Common myeloid progenitor, CD34-positive (primary cell): ENCODE data around the gene ARHGAP25.

Experiments used
- CTCF ChIA-PET: fragments of 350-600 bp; sonication (Branson Sonifier 250); formaldehyde crosslinking; loops from one replicate; lab custom pipeline; 2021; ENCODE audit warnings: antibody characterized with exemption; lab: Charles Lee
- POLR2A ChIA-PET: fragments of 350-600 bp; sonication (Branson Sonifier 250); formaldehyde crosslinking; loops from one replicate; lab custom pipeline; 2021; ENCODE audit warnings: antibody characterized with exemption; lab: Charles Lee
- DNase-seq, 3 donors: peaks; one replicate each; pipeline versions ENCODE4 v3.0.0 to v3.0.0-alpha.2; 2013
- H3K27ac ChIP-seq, 2 experiments: 1 replicate in 1 of 2; 2 replicates in 1 of 2; pipeline ENCODE4 v1.7.0; 2013; ENCODE audit warnings: inconsistent platforms in 2 of 2, low read length in 2 of 2, mild to moderate bottlenecking in 2 of 2, low read depth in 1 of 2, moderate library complexity in 1 of 2; ENCODE audit not compliant: severe bottlenecking in 2 of 2, insufficient read depth in 1 of 2, poor library complexity in 1 of 2
- H3K27me3 ChIP-seq, 5 experiments: replicated peaks in 2 of 5; 1 replicate in 3 of 5; 2 replicates in 2 of 5; pipeline versions ENCODE4 v1.6.1 to v1.7.0; 2013; ENCODE audit warnings: low read length in 4 of 5, mild to moderate bottlenecking in 2 of 5, moderate library complexity in 2 of 5, inconsistent platforms in 1 of 5; ENCODE audit not compliant: insufficient read depth in 5 of 5, control insufficient read depth in 4 of 5
- H3K36me3 ChIP-seq, 4 experiments: 1 replicate in 2 of 4; 2 replicates in 2 of 4; pipeline versions ENCODE4 v1.6.1 to v1.7.0; 2013; ENCODE audit warnings: low read length in 3 of 4, control low read depth in 1 of 4, mild to moderate bottlenecking in 1 of 4; ENCODE audit not compliant: control insufficient read depth in 4 of 4, insufficient read depth in 4 of 4
- H3K4me1 ChIP-seq, 4 experiments: 1 replicate in 3 of 4; 2 replicates in 1 of 4; pipeline versions ENCODE4 v1.6.1 to v1.7.1; 2013; ENCODE audit warnings: low read length in 3 of 4, mild to moderate bottlenecking in 3 of 4, control low read depth in 1 of 4, inconsistent platforms in 1 of 4, moderate library complexity in 1 of 4; ENCODE audit not compliant: control insufficient read depth in 4 of 4, insufficient read depth in 4 of 4; ENCODE audit errors: control extremely low read depth in 1 of 4
- H3K4me3 ChIP-seq, 7 experiments: 1 replicate in 4 of 7; 2 replicates in 3 of 7; pipeline versions ENCODE4 v1.5.1 to v1.7.0; 2013; ENCODE audit warnings: mild to moderate bottlenecking in 7 of 7, low read length in 6 of 7, moderate library complexity in 6 of 7, inconsistent platforms in 2 of 7, low read depth in 2 of 7, control low read depth in 1 of 7; ENCODE audit not compliant: insufficient read depth in 4 of 7, control insufficient read depth in 1 of 7; ENCODE audit errors: extremely low read depth in 1 of 7
- H3K9me3 ChIP-seq, 5 experiments: 1 replicate in 4 of 5; 2 replicates in 1 of 5; pipeline versions ENCODE4 v1.6.1 to v1.7.1; 2013; ENCODE audit warnings: low read length in 4 of 5, mild to moderate bottlenecking in 2 of 5, inconsistent platforms in 1 of 5, low read depth in 1 of 5, moderate library complexity in 1 of 5; ENCODE audit not compliant: control insufficient read depth in 4 of 5, insufficient read depth in 2 of 5; ENCODE audit errors: control extremely low read depth in 1 of 5
- WGBS: methylation state at CpG from one replicate; pipeline ENCODE4 v1.1.5; 2013; ENCODE audit not compliant: insufficient coverage; 5-methylcytosine and 5-hydroxymethylcytosine counted together

The ARHGAP25 gene

DNA sequence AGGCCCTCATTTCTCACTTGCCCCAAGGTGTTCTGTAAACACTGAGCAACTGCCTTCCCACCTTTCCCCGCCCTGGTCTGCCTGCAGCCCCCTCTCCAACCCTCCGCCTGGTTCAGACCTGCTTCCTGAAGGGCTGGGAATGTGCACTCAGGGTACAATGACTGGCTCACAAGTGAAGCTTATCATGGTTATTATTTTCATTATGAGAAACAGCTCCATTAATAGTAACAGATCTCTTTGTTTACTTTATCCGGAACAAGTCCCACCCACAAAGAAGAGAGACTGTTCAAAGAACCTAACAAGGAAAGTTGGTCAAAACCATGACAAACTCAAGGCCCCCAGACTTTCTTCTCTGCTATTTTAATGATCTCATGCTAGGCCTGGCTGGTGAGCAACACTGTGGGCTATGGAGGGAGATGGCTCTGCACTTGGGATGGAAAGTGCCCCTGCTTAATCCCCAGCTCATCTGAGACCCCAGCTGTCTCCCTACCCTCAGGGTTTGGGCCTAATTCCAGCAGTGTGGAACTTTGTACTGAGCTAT is 36.7 kb downstream of the ARHGAP25 start:
- 61% methylated on average over 3 of the region's 3 CpGs for WGBS
- POLR2A ChIA-PET, result no interaction called here
- Histone ChIP-seq H3K4me3 (peak overlapping the region in 1 of 7 experiments; percentile 7), H3K27me3 (no peaks in the 10 kb centered on the region), H3K9me3 (no peaks in the 10 kb centered on the region), H3K27ac (peak overlapping the region; percentile 25 to 51), H3K36me3 (peaks cover 0 to 55% (median 4%) of the 10 kb centered on the region in 4 experiments), H3K4me1 (peaks cover 65 to 100% (median 96%) of the 10 kb centered on the region in 4 experiments)
- CTCF ChIA-PET, result interaction anchor here (0.9 to 5.0 kb wide), 6 partner anchors 15 to 173 kb away, joined by 3 to 33 read pairs (median 4); no protein-coding TSS in a partner anchor
- no peak for DNase-seq

DNA sequence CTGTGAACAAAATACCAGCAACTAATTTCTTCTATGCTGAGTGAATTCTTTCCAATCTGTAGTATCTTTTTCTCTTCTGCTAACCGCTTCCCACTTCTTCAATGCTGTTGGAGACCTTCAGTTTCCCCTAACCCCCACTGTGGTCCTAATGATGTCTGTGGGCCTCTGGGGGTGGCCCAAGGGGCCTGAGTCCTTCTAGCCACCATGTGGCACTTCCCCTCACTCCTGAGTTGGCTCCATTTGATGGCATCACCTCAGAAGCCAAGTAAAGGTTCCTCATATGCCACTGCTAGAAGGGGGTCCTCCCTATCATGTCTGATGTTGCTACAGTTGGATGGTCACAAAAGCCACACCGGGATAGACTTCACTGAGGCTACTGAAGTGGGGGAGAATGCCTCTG is 37.5 kb downstream of the ARHGAP25 start:
- Histone ChIP-seq H3K4me3 (no peak overlapping the region), H3K27me3 (no peaks in the 10 kb centered on the region), H3K9me3 (no peaks in the 10 kb centered on the region), H3K36me3 (peaks cover 0 to 63% (median 9%) of the 10 kb centered on the region in 4 experiments), H3K4me1 (peaks cover 57 to 99% (median 96%) of the 10 kb centered on the region in 4 experiments), H3K27ac (peak overlapping the region in 1 of 2 experiments; percentile 51)
- ChIA-PET CTCF (interaction anchor here (1.1 to 5.8 kb wide), 6 partner anchors 8 to 28 kb away, joined by 4 to 56 read pairs (median 10); no protein-coding TSS in a partner anchor), POLR2A (no interaction called here)
- no peak for DNase-seq
- 100% methylated on average over 2 of the region's 2 CpGs for WGBS

DNA sequence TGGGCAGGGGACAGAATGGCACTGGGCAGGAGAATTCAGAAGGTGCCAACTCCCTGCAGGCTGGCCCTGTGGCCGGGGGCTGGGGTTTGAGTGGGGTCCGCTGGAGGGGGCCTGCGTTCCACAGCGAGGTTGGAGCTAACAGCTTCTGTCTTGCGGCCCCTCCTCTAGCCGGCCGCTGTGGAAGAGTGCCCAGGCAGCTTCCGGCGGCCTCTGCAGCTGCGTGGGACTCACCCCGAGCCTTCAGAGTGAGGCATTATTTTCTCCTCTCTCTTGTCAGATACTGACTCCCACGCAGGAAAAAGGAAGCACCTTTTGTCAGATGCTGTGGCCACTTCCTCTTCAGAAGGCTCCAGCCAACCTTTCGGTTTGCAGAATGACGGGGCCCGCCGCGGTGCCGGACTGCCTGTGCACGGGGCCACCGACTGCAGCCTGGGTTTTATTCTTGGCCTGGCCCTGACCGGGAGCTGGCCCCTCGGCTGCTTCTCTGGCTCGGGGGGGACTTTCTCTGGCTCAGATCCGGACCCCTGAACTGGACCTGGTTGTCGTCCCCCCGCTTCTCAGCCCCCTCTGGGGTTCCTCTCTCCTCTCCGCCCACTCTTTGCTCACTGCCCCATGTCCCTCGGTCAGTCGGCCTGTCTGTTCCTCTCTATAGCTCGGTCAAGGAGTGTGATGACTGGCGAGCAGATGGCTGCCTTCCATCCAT is 40.1 kb downstream of the ARHGAP25 start:
- H3K4me1 ChIP-seq, result peaks cover 38 to 87% (median 78%) of the 10 kb centered on the region in 4 experiments
- CTCF ChIA-PET, result interaction anchor here (1.0 to 5.8 kb wide), 17 partner anchors 9 to 308 kb away, joined by 3 to 56 read pairs (median 4); partner anchors contain the start of gene FBXO48
- H3K4me3 ChIP-seq, result peak overlapping the region in 6 of 7 experiments; percentile 36 to 70 (median 58)
- H3K36me3 ChIP-seq, result peaks cover 0 to 66% (median 17%) of the 10 kb centered on the region in 4 experiments
- peak; percentile 87 to 97 (median 95) for DNase-seq
- H3K27ac ChIP-seq, result peak overlapping the region; percentile 58 to 82
- no peaks in the 10 kb centered on the region for H3K9me3 ChIP-seq
- WGBS, result 2% methylated on average over 28 of the region's 31 CpGs
- POLR2A ChIA-PET, result interaction anchor here (0.6 to 1.4 kb wide), 5 partner anchors 9 to 143 kb away, joined by 3 to 5 read pairs (median 3); no protein-coding TSS in a partner anchor
- no peaks in the 10 kb centered on the region for H3K27me3 ChIP-seq

DNA sequence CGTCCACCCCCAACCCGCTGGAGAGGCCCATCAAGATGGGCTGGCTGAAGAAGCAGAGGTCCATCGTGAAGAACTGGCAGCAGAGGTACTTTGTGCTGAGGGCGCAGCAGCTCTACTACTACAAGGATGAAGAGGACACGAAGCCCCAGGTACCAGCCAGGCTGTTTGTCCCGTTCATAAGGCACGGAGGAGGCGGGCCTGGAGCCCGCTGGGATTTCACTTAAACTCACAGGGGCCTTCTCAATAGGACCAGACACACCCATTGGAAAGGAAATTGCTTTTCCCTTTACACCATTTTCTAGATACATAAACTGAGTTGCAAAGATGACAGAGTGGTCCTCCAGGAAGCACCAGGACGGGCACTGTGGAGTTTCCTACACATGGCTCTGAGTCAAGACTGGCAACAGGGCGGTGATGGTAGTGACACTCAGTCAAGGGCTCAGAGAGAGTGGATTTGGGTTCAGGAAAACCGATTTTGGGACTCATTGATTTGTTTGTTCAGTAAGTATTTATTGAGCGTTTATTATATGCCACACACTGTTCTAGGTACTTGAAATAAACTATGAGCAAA is 40.7 kb downstream of the ARHGAP25 start:
- Histone ChIP-seq H3K27ac (peak overlapping the region; percentile 58 to 82), H3K4me3 (peak overlapping the region in 6 of 7 experiments; percentile 36 to 70 (median 58)), H3K4me1 (peaks cover 33 to 82% (median 73%) of the 10 kb centered on the region in 4 experiments), H3K36me3 (peaks cover 2 to 71% (median 18%) of the 10 kb centered on the region in 4 experiments), H3K27me3 (no peaks in the 10 kb centered on the region), H3K9me3 (no peaks in the 10 kb centered on the region)
- CTCF ChIA-PET, result interaction anchor here (1.0 to 5.8 kb wide), 19 partner anchors 8 to 150 kb away, joined by 3 to 56 read pairs (median 4); no protein-coding TSS in a partner anchor
- POLR2A ChIA-PET, result interaction anchor here (0.7 to 1.4 kb wide), 3 partner anchors 11 to 23 kb away, joined by 3 to 5 read pairs (median 3); no protein-coding TSS in a partner anchor
- WGBS, result 59% methylated on average over 10 of the region's 13 CpGs
- DNase-seq, result no peak

DNA sequence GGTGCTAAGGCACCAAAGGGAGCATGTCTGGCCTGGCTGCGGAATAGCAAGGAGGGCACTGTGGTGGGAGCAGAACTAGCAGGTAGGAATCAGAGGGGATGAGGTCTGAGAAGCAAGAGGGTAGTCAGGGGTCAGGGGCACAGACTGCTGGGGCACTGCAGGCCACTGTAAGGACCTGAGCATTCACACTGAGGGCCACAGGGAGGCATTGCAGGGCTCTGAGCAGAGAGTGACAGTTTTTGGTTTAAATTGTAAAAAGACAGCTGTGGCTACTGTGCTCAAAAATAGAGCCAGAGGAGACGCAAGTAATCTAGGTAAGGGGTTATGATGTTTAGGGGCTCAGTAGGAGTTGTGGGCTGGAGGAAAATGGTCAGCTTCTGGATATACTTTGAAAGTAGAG is 41.5 kb downstream of the ARHGAP25 start:
- peaks cover 26 to 74% (median 66%) of the 10 kb centered on the region in 4 experiments for H3K4me1 ChIP-seq
- DNase-seq, result peak in 1 of 3 donors; percentile 26
- H3K27ac ChIP-seq, result peak overlapping the region in 1 of 2 experiments; percentile 82
- ChIA-PET POLR2A (no interaction called here), CTCF (interaction anchor here (0.6 to 5.8 kb wide), 18 partner anchors 9 to 149 kb away, joined by 3 to 56 read pairs (median 4); no protein-coding TSS in a partner anchor)
- no peaks in the 10 kb centered on the region for H3K9me3 ChIP-seq
- H3K27me3 ChIP-seq, result no peaks in the 10 kb centered on the region
- H3K36me3 ChIP-seq, result peaks cover 4 to 77% (median 24%) of the 10 kb centered on the region in 4 experiments
- 54% methylated on average over 1 of the region's 2 CpGs for WGBS
- peak overlapping the region in 5 of 7 experiments; percentile 16 to 70 (median 46) for H3K4me3 ChIP-seq

DNA sequence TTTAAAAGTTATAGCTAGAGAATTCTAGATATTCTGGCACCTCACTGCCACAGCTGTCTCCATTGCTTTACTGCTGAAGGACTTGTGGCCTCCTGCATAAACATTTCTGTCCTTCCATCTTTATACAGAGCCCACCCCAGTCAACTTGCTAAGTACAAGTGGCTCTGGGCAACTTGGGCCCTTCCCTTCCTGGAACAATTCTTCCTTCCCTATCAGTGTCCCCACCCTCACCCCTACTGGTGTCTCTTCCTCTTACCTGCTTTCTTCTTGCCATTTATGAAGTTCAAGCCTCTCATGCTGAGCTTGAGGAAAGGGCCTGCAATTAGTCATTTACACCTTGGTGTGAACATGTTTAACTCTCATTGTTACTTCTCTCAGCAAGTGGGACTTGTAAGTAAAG is 45.0 kb downstream of the ARHGAP25 start:
- peaks cover 18 to 89% (median 51%) of the 10 kb centered on the region in 4 experiments for H3K36me3 ChIP-seq

More for the DNA sequence above, 45.0 kb downstream of the ARHGAP25 start:
- DNase-seq, result no peak
- H3K9me3 ChIP-seq, result no peaks in the 10 kb centered on the region
- H3K4me1 ChIP-seq, result peaks cover 12 to 53% (median 41%) of the 10 kb centered on the region in 4 experiments
- ChIA-PET CTCF (interaction anchor here (0.7 to 3.9 kb wide), 7 partner anchors 11 to 312 kb away, joined by 3 to 18 read pairs (median 3); partner anchors contain the start of genes APLF and FBXO48), POLR2A (interaction anchor here (0.6 kb wide), 1 partner anchor 46 kb away, joined by 4 read pairs; no protein-coding TSS in a partner anchor)
- H3K27me3 ChIP-seq, result no peaks in the 10 kb centered on the region
- H3K4me3 ChIP-seq, result no peak overlapping the region
- H3K27ac ChIP-seq, result no peak overlapping the region
